HCT116 (cell line): ENCODE measurements around the gene TMEM135. TPM values are rescaled to one million over a fixed set of nuclear protein-coding genes. Genes with fewer than 3 reads are reported as not detected.

Experiments used
- ATAC-seq: fragments of 200-7000 bp; cut with Tn5 transposase; 2 replicates; pipeline ENCODE4 v1.9.1; 2020; ENCODE audit warnings: mild to moderate bottlenecking, moderate library complexity
- BruUV-seq: library from RNA; stranded (reverse); fragments of 400-500 nt; replicated peaks from 2 replicates; lab custom pipeline; 2021; lab: Mats Ljungman, UMichigan
- CTCF ChIA-PET: fragments of 300-600 bp; sonication (Branson Sonifier 250); formaldehyde crosslinking; loops from one replicate; lab custom pipeline; 2021; ENCODE audit warnings: antibody characterized with exemption; lab: Charles Lee
- POLR2A ChIA-PET: fragments of 300-600, 350-600 bp; sonication (Branson Sonifier 250); formaldehyde crosslinking; loops from one replicate; lab custom pipeline; 2021; ENCODE audit warnings: antibody characterized with exemption; lab: Charles Lee
- RAD21 ChIA-PET, 2 experiments: fragments of 300-600 bp; sonication (Branson Sonifier 250); formaldehyde crosslinking; loops; one replicate each; lab custom pipeline; 2023; ENCODE audit warnings: low total read pairs in 2 of 2; ENCODE audit not compliant: uncharacterized antibody in 2 of 2, unreplicated experiment in 2 of 2, low non-redundant PET in 1 of 2; lab: Charles Lee
- DNase-seq: peaks from one replicate; pipeline ENCODE4 v3.0.0-alpha.2; 2010; ENCODE audit warnings: low read depth, low spot score
- H2AFZ ChIP-seq: fragments of 200-600 bp; shearing (Covaris generic), sonication (generic); 2 replicates; pipeline ENCODE4 v1.6.1; 2017; ENCODE audit warnings: low read depth, mixed run types, mixed read lengths, antibody characterized with exemption, low read length; ENCODE audit not compliant: poor library complexity, severe bottlenecking
- H3K27ac ChIP-seq: 2 replicates; pipeline ENCODE4 v1.5.1; 2012; ENCODE audit warnings: low read depth, low read length
- H3K27me3 ChIP-seq: fragments of 200-600 bp; sonication (generic); 2 replicates; pipeline ENCODE4 v1.6.1; 2016; ENCODE audit warnings: mixed run types, low read length, mixed read lengths; ENCODE audit not compliant: insufficient read depth
- H3K36me3 ChIP-seq, 2 experiments: fragments of 200-500 bp in 1 of 2; fragments of 200-600 bp in 1 of 2; sonication (Bioruptor generic) in 1 of 2; sonication (generic) in 1 of 2; 2 replicates each; pipeline versions ENCODE4 v1.5.1 to v1.6.1; 2014 to 2016; ENCODE audit warnings: low read length in 2 of 2, inconsistent platforms in 1 of 2, mixed read lengths in 1 of 2, mixed run types in 1 of 2; ENCODE audit not compliant: insufficient read depth in 2 of 2, control insufficient read depth in 1 of 2
- H3K4me1 ChIP-seq, 2 experiments: fragments of 200-600 bp in 1 of 2; sonication (generic) in 1 of 2; 2 replicates each; pipeline versions ENCODE4 v1.5.1 to v1.6.1; 2012 to 2017; ENCODE audit warnings: low read length in 2 of 2, inconsistent platforms in 1 of 2, mild to moderate bottlenecking in 1 of 2, mixed read lengths in 1 of 2, mixed run types in 1 of 2, moderate library complexity in 1 of 2; ENCODE audit not compliant: insufficient read depth in 2 of 2, control insufficient read depth in 1 of 2
- H3K4me2 ChIP-seq: fragments of 200-600 bp; sonication (generic); 2 replicates; pipeline ENCODE4 v1.6.1; 2017; ENCODE audit warnings: mixed run types, low read length, mixed read lengths
- H3K4me3 ChIP-seq, 2 experiments: fragments of 200-600 bp in 1 of 2; sonication (generic) in 1 of 2; replicated peaks in 1 of 2; 2 replicates each; pipeline ENCODE4 v1.5.1; 2011 to 2016; ENCODE audit warnings: low read length in 2 of 2, control low read depth in 1 of 2, low read depth in 1 of 2, mild to moderate bottlenecking in 1 of 2, mixed read lengths in 1 of 2, mixed run types in 1 of 2
- H3K79me2 ChIP-seq: fragments of 200-600 bp; sonication (generic); 2 replicates; pipeline ENCODE4 v1.6.1; 2017; ENCODE audit warnings: mild to moderate bottlenecking, mixed run types, low read length, moderate library complexity, mixed read lengths; ENCODE audit not compliant: insufficient read depth
- H3K9ac ChIP-seq: fragments of 200-600 bp; sonication (generic); 2 replicates; pipeline ENCODE4 v1.6.1; 2016; ENCODE audit warnings: low read length, mixed read lengths
- H3K9me2 ChIP-seq: fragments of 200-600 bp; sonication (generic), shearing (Covaris generic); 2 replicates; pipeline ENCODE4 v1.6.1; 2017; ENCODE audit warnings: mixed run types, mild to moderate bottlenecking, moderate library complexity; ENCODE audit not compliant: insufficient read depth
- H3K9me3 ChIP-seq, 2 experiments: fragments of 200-500 bp in 1 of 2; fragments of 200-600 bp in 1 of 2; sonication (Bioruptor generic) in 1 of 2; sonication (generic) in 1 of 2; 2 replicates each; pipeline ENCODE4 v1.6.1; 2014 to 2017; ENCODE audit warnings: low read length in 2 of 2, mixed read lengths in 2 of 2, inconsistent platforms in 1 of 2, low read depth in 1 of 2, mild to moderate bottlenecking in 1 of 2, mixed run types in 1 of 2, moderate library complexity in 1 of 2; ENCODE audit not compliant: control insufficient read depth in 1 of 2, insufficient read depth in 1 of 2
- H4K20me1 ChIP-seq: fragments of 200-600 bp; sonication (generic), shearing (Covaris generic); 2 replicates; pipeline ENCODE4 v1.6.1; 2017; ENCODE audit warnings: mixed run types, mild to moderate bottlenecking, moderate library complexity; ENCODE audit not compliant: insufficient read depth
- CEBPB ChIP-seq: IDR thresholded peaks from 2 replicates; pipeline ENCODE4 v1.6.1; 2012; ENCODE audit warnings: low read depth
- EGR1 ChIP-seq: IDR thresholded peaks from 2 replicates; pipeline ENCODE4 v1.6.1; 2012; ENCODE audit warnings: low read depth
- FOSL1 ChIP-seq: IDR thresholded peaks from 2 replicates; pipeline ENCODE4 v1.6.1; 2012; ENCODE audit warnings: low read depth
- JUND ChIP-seq: IDR thresholded peaks from 2 replicates; pipeline ENCODE4 v1.6.1; 2012
- RAD21 ChIP-seq: IDR thresholded peaks from 2 replicates; pipeline ENCODE4 v1.6.1; 2012; ENCODE audit warnings: low read depth, mild to moderate bottlenecking
- SIN3A ChIP-seq: IDR thresholded peaks from 2 replicates; pipeline ENCODE4 v1.6.1; 2012; ENCODE audit warnings: low read depth
- ZFX ChIP-seq: fragments of 450-650 bp; IDR thresholded peaks from 2 replicates; pipeline ENCODE4 v1.6.1; 2017
- intact Hi-C: fragments of 100-400 bp; cut with micrococcal nuclease; formaldehyde crosslinking; loops from 2 replicates; pipeline ENCODE4 v1.10.0; 2022
- total RNA-seq: library from RNA; stranded (reverse); gene quantifications from one replicate; pipeline ENCODE4 v1.2.1, GENCODE V29; 2021; ENCODE audit not compliant: unreplicated experiment
- TF ChIP-seq, protein P1 (sequence below): IDR thresholded peaks from 2 replicates; pipeline ENCODE4 v1.6.1; 2011; ENCODE audit warnings: mild to moderate bottlenecking, low read length, moderate library complexity; ENCODE audit not compliant: insufficient replicate concordance; ENCODE audit errors: extremely low read depth
- TF ChIP-seq, protein P2 (sequence below): IDR thresholded peaks from 2 replicates; pipeline ENCODE4 v1.6.1; 2012
- TF ChIP-seq, protein P3 (sequence below), 3 experiments: fragments of 200-600 bp in 1 of 3; sonication (generic) in 1 of 3; IDR thresholded peaks in 2 of 3; conservative IDR thresholded peaks in 1 of 3; 2 replicates each; pipeline ENCODE4 v1.5.1; 2012 to 2017; ENCODE audit warnings: low read depth in 2 of 3, low read length in 2 of 3, antibody characterized with exemption in 1 of 3, borderline replicate concordance in 1 of 3, control low read depth in 1 of 3, mild to moderate bottlenecking in 1 of 3, mixed read lengths in 1 of 3, mixed run types in 1 of 3, moderate library complexity in 1 of 3; ENCODE audit not compliant: insufficient read depth in 1 of 3
- TF ChIP-seq, protein P4 (sequence below): IDR thresholded peaks from 2 replicates; pipeline ENCODE4 v1.6.1; 2012

TMEM135 gene
- total RNA-seq, 1 experiment from 2014 or later = 50.6 TPM

DNA sequence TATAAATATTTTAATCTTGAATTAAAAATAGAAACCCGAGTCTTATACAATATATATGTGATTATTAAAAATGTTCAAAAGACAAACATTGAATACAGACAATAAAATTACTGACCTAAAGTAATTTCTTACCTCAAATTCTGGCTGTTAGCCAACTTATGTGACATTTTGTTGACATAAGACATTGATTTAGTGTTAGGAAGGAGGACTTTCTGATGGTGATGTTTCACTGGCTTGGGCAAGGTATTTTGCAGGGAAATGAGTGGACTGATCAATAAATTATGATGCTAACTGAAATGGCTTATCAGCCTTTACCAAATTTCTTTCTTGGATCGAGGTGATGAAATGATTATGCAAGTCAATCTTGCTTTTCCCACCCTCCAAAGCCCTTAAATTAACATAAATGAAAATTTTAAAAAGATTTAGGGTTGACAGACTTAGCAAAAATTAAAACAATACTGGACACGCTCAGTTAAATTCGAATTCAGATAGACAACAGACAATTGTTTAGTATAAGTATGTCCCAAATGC lies 49.3 kb upstream of the TMEM135 start:
- RAD21 ChIA-PET = no interaction called here
- TF ChIP-seq EGR1 = no peak
- TF ChIP-seq RAD21 = no peak
- no peak for TF ChIP-seq FOSL1
- TF ChIP-seq, protein P1, sequence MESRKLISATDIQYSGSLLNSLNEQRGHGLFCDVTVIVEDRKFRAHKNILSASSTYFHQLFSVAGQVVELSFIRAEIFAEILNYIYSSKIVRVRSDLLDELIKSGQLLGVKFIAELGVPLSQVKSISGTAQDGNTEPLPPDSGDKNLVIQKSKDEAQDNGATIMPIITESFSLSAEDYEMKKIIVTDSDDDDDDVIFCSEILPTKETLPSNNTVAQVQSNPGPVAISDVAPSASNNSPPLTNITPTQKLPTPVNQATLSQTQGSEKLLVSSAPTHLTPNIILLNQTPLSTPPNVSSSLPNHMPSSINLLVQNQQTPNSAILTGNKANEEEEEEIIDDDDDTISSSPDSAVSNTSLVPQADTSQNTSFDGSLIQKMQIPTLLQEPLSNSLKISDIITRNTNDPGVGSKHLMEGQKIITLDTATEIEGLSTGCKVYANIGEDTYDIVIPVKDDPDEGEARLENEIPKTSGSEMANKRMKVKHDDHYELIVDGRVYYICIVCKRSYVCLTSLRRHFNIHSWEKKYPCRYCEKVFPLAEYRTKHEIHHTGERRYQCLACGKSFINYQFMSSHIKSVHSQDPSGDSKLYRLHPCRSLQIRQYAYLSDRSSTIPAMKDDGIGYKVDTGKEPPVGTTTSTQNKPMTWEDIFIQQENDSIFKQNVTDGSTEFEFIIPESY = no peak
- no peak for TF ChIP-seq JUND
- TF ChIP-seq, protein P2, sequence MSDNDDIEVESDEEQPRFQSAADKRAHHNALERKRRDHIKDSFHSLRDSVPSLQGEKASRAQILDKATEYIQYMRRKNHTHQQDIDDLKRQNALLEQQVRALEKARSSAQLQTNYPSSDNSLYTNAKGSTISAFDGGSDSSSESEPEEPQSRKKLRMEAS = no peak
- TF ChIP-seq, protein P3, sequence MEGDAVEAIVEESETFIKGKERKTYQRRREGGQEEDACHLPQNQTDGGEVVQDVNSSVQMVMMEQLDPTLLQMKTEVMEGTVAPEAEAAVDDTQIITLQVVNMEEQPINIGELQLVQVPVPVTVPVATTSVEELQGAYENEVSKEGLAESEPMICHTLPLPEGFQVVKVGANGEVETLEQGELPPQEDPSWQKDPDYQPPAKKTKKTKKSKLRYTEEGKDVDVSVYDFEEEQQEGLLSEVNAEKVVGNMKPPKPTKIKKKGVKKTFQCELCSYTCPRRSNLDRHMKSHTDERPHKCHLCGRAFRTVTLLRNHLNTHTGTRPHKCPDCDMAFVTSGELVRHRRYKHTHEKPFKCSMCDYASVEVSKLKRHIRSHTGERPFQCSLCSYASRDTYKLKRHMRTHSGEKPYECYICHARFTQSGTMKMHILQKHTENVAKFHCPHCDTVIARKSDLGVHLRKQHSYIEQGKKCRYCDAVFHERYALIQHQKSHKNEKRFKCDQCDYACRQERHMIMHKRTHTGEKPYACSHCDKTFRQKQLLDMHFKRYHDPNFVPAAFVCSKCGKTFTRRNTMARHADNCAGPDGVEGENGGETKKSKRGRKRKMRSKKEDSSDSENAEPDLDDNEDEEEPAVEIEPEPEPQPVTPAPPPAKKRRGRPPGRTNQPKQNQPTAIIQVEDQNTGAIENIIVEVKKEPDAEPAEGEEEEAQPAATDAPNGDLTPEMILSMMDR (IDR thresholded peaks at IDR 0.05 in 2 of 3, conservative IDR thresholded peaks at IDR 0.05 in 1 of 3; ENCODE audit: borderline replicate concordance in 1 of 3, insufficient read depth in 1 of 3, low read depth in 2 of 3, low read length in 2 of 3) = no peak
- TF ChIP-seq ZFX = no peak
- TF ChIP-seq, protein P4, sequence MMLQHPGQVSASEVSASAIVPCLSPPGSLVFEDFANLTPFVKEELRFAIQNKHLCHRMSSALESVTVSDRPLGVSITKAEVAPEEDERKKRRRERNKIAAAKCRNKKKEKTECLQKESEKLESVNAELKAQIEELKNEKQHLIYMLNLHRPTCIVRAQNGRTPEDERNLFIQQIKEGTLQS = no peak
- TF ChIP-seq CEBPB = no peak
- no peak for TF ChIP-seq SIN3A
- BruUV-seq = no TSS peak
- Histone ChIP-seq H3K27ac (no peak overlapping the region), H3K4me2 (no peak overlapping the region), H3K79me2 (no peaks in the 10 kb centered on the region), H3K27me3 (no peaks in the 10 kb centered on the region), H3K4me1 (peaks cover 4 to 6% of the 10 kb centered on the region in 2 experiments; a peak in 2 of 4 replicates), H3K9ac (no peak overlapping the region), H3K4me3 (no peak overlapping the region), H3K9me2 (no peaks in the 10 kb centered on the region), H3K36me3 (no peaks in the 10 kb centered on the region), H2AFZ (no peak overlapping the region), H3K9me3 (no peaks in the 10 kb centered on the region), H4K20me1 (no peaks in the 10 kb centered on the region)
- ATAC-seq (no peak), DNase-seq (no peak)
- POLR2A ChIA-PET = interaction anchor here (1.2 kb wide), 1 partner anchor 33 kb away, joined by 3 read pairs; the partner anchor contains the start of gene FZD4
- CTCF ChIA-PET = interaction anchor here (0.9 kb wide), 1 partner anchor 109 kb away, joined by 3 read pairs; no protein-coding TSS in a partner anchor
- intact Hi-C loops = no loop called here
